HepG2 (cell line): Measurements from ENCODE around the gene CHFR. TPM values are rescaled to one million over a fixed set of nuclear protein-coding genes. Genes with fewer than 3 reads are reported as not detected.

ENCODE experiments used
- AGO2 ChIP-seq: fragments of 200-400 bp; formaldehyde crosslinking; optimal IDR thresholded peaks from 2 replicates; pipeline ENCODE3; 2017; ENCODE audit warnings: mild to moderate bottlenecking, low read depth, low read length, moderate library complexity
- AHR ChIP-seq: IDR thresholded peaks from 2 replicates; pipeline ENCODE4 v1.6.1; 2018; ENCODE audit warnings: missing genetic modification reagents, missing compliant biosample characterization
- HMG20B ChIP-seq: conservative IDR thresholded peaks from 2 replicates; pipeline ENCODE4 v1.6.1; 2016; ENCODE audit warnings: missing genetic modification reagents, missing compliant biosample characterization
- KAT2B ChIP-seq: fragments of 150-350 bp; IDR thresholded peaks from 2 replicates; pipeline ENCODE4 v1.6.1; 2014; ENCODE audit warnings: low read depth, low read length, borderline replicate concordance
- KDM5A ChIP-seq: fragments of 200-600 bp; sonication (generic); IDR thresholded peaks from 2 replicates; pipeline ENCODE4 v1.7.0; 2018; ENCODE audit warnings: antibody characterized with exemption, mild to moderate bottlenecking, low read length, borderline replicate concordance
- KLF6 ChIP-seq: IDR thresholded peaks from 2 replicates; pipeline ENCODE4 v1.8.0; 2016; ENCODE audit warnings: missing biosample characterization, missing genetic modification reagents
- NONO ChIP-seq, 2 experiments: fragments of 450-650 bp in 1 of 2; sonication (generic) in 1 of 2; formaldehyde crosslinking in 1 of 2; IDR thresholded peaks in 1 of 2; conservative IDR thresholded peaks in 1 of 2; 2 replicates each; pipeline versions ENCODE4 v1.6.1 to v1.8.0; 2017 to 2022; ENCODE audit warnings: mild to moderate bottlenecking in 1 of 2, missing genetic modification reagents in 1 of 2, moderate library complexity in 1 of 2
- PAX8 ChIP-seq: sonication (generic); formaldehyde crosslinking; IDR thresholded peaks from 2 replicates; pipeline ENCODE4 v1.8.0; 2022; ENCODE audit warnings: mild to moderate bottlenecking, missing genetic modification reagents, borderline replicate concordance
- REL ChIP-seq: sonication (generic); formaldehyde crosslinking; conservative IDR thresholded peaks from 2 replicates; pipeline ENCODE4 v1.8.0; 2022; ENCODE audit warnings: mild to moderate bottlenecking, missing genetic modification reagents, moderate library complexity
- RXRA ChIP-seq: sonication (generic); formaldehyde crosslinking; IDR thresholded peaks from 2 replicates; pipeline ENCODE4 v1.5.1; 2020; ENCODE audit warnings: missing genetic modification reagents
- SETDB1 ChIP-seq: sonication (generic); formaldehyde crosslinking; IDR thresholded peaks from 2 replicates; pipeline ENCODE4 v1.5.1; 2020; ENCODE audit warnings: missing genetic modification reagents, mild to moderate bottlenecking, borderline replicate concordance
- SMAD3 ChIP-seq: sonication (generic); formaldehyde crosslinking; IDR thresholded peaks from 2 replicates; pipeline ENCODE4 v1.4.0; 2020; ENCODE audit warnings: missing genetic modification reagents
- TRAFD1 ChIP-seq: sonication (generic); formaldehyde crosslinking; IDR thresholded peaks from 2 replicates; pipeline ENCODE4 v1.5.1; 2020; ENCODE audit warnings: missing genetic modification reagents, mild to moderate bottlenecking, borderline replicate concordance
- YEATS4 ChIP-seq: sonication (generic); formaldehyde crosslinking; IDR thresholded peaks from 2 replicates; pipeline ENCODE4 v1.4.0; 2020; ENCODE audit warnings: missing genetic modification reagents, borderline replicate concordance
- ZNF121 ChIP-seq: sonication (generic); formaldehyde crosslinking; IDR thresholded peaks from 2 replicates; pipeline ENCODE4 v1.5.0; 2020; ENCODE audit warnings: mild to moderate bottlenecking, missing genetic modification reagents
- ZNF549 ChIP-seq: sonication (generic); formaldehyde crosslinking; IDR thresholded peaks from 2 replicates; pipeline ENCODE4 v1.5.0; 2020; ENCODE audit warnings: missing genetic modification reagents
- ZNF670 ChIP-seq: sonication (generic); formaldehyde crosslinking; IDR thresholded peaks from 2 replicates; pipeline ENCODE4 v1.8.0; 2022; ENCODE audit warnings: mild to moderate bottlenecking, missing genetic modification reagents, borderline replicate concordance
- polyA plus RNA-seq, 8 experiments: library from polyadenylated mRNA; depleted of rRNA in 3 of 8; stranded (reverse) in 7 of 8; unstranded in 1 of 8; fragments of >200 nt; fragmentation: Illumina TruSeq in 4 of 8; extraction: Trizol in 4 of 8; gene quantifications; 2 replicates each; pipeline versions ENCODE4 v1.2.1 to v1.2.3, GENCODE V29; 2011 to 2016; ENCODE audit warnings: low read depth in 4 of 8, missing spikeins in 1 of 8, mixed read lengths in 1 of 8; ENCODE audit not compliant: insufficient read depth in 1 of 8
- total RNA-seq, 5 experiments: library from RNA; depleted of rRNA; stranded (reverse); fragments of >200 nt; fragmentation: Illumina TruSeq; extraction: Trizol; gene quantifications; 2 replicates each; pipeline ENCODE4 v1.2.3, GENCODE V29; 2016; ENCODE audit warnings: low read depth in 1 of 5
- TF ChIP-seq, protein P1 (sequence below): sonication (generic); formaldehyde crosslinking; IDR thresholded peaks from 2 replicates; pipeline ENCODE4 v1.4.0; 2020; ENCODE audit warnings: missing genetic modification reagents
- TF ChIP-seq, protein P2 (sequence below): sonication (generic); formaldehyde crosslinking; IDR thresholded peaks from 2 replicates; pipeline ENCODE4 v1.4.0; 2020; ENCODE audit warnings: mild to moderate bottlenecking, missing genetic modification reagents
- TF ChIP-seq, protein P3 (sequence below): sonication (generic); formaldehyde crosslinking; IDR thresholded peaks from 2 replicates; pipeline ENCODE4 v1.8.1; 2023; ENCODE audit warnings: mild to moderate bottlenecking, missing genetic modification reagents

CHFR gene
- total and polyA plus RNA-seq, 2 of the 13 experiments (the other 11 are each of a cell fraction or from before 2014, with no cell fraction given) = 21.4 to 21.5 TPM

DNA sequence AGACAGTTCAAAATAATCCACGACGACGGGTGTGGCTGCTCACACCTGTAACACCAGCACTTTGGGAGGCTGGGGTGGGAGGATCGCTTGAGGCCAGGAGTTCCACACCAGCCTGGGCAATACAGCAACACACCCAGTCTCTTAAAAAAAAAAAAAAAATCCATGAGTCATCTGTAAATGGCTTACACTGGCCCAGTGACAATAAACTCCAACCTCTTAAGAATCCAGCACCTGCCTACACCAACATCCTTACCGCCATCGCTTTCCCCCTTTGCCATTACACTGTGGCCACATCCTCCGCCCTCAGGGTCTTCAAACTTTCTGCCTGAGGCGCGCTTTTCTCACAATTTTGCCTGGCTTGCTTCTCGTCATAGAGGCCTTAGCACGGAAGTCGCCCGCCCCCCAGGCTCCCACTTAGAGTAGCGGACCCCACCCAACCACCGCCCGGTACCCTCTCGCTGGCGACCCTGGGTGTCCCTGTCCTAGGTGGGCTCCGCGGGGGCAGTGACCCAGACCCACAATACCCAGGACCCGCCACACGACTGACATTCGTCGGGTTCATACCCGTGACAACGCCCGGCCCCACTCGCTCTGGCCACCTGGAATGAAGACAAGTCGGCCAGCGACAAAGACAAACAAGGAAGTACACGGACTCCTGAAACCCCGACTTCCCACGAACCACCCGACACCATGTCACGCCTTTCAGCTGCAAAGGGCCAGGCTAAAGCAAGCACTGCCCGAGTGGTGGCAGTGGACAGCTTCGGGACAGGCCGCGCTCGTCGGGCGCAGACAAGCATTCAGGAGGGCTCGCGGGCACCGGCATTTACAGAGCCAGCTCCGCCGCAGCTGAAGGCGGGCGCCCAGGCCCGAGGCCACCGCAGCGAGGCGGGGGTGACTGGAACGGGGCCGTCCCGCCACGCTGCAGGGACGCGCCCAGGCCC is 59.4 kb downstream of the CHFR start (continued):
- TF ChIP-seq REL (CRISPR knock-in tag) = 0 out of 2 replicates have a peak, but pooled peaks have one; percentile 23
- no peak for TF ChIP-seq NONO (IDR thresholded peaks at IDR 0.05)
- 0 out of 2 replicates have a peak, but pooled peaks have one; percentile 2 for TF ChIP-seq NONO (CRISPR knock-in tag; conservative IDR thresholded peaks at IDR 0.05)
- TF ChIP-seq KAT2B = no peak
- TF ChIP-seq RXRA (CRISPR knock-in tag) = peak; percentile 11; the same call in 1 of the 2 replicates
- TF ChIP-seq, protein P1, sequence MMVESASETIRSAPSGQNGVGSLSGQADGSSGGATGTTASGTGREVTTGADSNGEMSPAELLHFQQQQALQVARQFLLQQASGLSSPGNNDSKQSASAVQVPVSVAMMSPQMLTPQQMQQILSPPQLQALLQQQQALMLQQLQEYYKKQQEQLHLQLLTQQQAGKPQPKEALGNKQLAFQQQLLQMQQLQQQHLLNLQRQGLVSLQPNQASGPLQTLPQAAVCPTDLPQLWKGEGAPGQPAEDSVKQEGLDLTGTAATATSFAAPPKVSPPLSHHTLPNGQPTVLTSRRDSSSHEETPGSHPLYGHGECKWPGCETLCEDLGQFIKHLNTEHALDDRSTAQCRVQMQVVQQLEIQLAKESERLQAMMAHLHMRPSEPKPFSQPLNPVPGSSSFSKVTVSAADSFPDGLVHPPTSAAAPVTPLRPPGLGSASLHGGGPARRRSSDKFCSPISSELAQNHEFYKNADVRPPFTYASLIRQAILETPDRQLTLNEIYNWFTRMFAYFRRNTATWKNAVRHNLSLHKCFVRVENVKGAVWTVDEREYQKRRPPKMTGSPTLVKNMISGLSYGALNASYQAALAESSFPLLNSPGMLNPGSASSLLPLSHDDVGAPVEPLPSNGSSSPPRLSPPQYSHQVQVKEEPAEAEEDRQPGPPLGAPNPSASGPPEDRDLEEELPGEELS = no peak
- TF ChIP-seq KDM5A = peak; percentile 87
- TF ChIP-seq ZNF670 = no peak
- TF ChIP-seq ZNF121 (CRISPR knock-in tag) = peak; percentile 76
- TF ChIP-seq SETDB1 (CRISPR knock-in tag) = no peak
- peak; percentile 88 for TF ChIP-seq AGO2
- TF ChIP-seq YEATS4 (CRISPR knock-in tag) = peak; percentile 3; the same call in 1 of the 2 replicates
- TF ChIP-seq SMAD3 (CRISPR knock-in tag) = no peak
- TF ChIP-seq KLF6 (CRISPR knock-in tag) = no peak
- TF ChIP-seq TRAFD1 = 0 out of 2 replicates have a peak, but pooled peaks have one; percentile 32
- TF ChIP-seq ZNF549 (CRISPR knock-in tag) = no peak
- TF ChIP-seq, protein P2, sequence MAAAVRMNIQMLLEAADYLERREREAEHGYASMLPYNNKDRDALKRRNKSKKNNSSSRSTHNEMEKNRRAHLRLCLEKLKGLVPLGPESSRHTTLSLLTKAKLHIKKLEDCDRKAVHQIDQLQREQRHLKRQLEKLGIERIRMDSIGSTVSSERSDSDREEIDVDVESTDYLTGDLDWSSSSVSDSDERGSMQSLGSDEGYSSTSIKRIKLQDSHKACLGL (CRISPR knock-in tag) = 0 out of 2 replicates have a peak, but pooled peaks have one; percentile 8
- TF ChIP-seq PAX8 (CRISPR knock-in tag) = 0 out of 2 replicates have a peak, but pooled peaks have one; percentile 23
- TF ChIP-seq HMG20B = no peak
- TF ChIP-seq AHR (CRISPR knock-in tag) = 0 out of 2 replicates have a peak, but pooled peaks have one; percentile 21
- TF ChIP-seq, protein P3, sequence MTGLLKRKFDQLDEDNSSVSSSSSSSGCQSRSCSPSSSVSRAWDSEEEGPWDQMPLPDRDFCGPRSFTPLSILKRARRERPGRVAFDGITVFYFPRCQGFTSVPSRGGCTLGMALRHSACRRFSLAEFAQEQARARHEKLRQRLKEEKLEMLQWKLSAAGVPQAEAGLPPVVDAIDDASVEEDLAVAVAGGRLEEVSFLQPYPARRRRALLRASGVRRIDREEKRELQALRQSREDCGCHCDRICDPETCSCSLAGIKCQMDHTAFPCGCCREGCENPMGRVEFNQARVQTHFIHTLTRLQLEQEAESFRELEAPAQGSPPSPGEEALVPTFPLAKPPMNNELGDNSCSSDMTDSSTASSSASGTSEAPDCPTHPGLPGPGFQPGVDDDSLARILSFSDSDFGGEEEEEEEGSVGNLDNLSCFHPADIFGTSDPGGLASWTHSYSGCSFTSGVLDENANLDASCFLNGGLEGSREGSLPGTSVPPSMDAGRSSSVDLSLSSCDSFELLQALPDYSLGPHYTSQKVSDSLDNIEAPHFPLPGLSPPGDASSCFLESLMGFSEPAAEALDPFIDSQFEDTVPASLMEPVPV (CRISPR knock-in tag) = 0 out of 2 replicates have a peak, but pooled peaks have one; percentile 28
